Measurements from ENCODE around the gene DUSP14.

GRCh38 chr17:37555386-37555785 is 65.7 kb downstream of the DUSP14 start:
- TF ChIP-seq CTCF (IDR thresholded peaks at IDR 0.05 in 2 of 3, conservative IDR thresholded peaks at IDR 0.05 in 1 of 3; ENCODE audit: insufficient read depth in 2 of 3, low read depth in 1 of 3, low read length in 3 of 3) (no peak), GTF2A2 (tag; IDR thresholded peaks at IDR 0.05) (no peak), ZC3H11A (IDR thresholded peaks at IDR 0.05; ENCODE audit: low read depth, low read length) (no peak), DMBX1 (CRISPR knock-in tag; IDR thresholded peaks at IDR 0.05; ENCODE audit: borderline replicate concordance) (no peak)
